Esophagus squamous epithelium (tissue), 4 donors: ENCODE measurements around the gene STMN3.

Experiments used
- CTCF ChIP-seq, 6 experiments: fragments of 450-650 bp in 4 of 6; fragments of 200-600 bp in 2 of 6; sonication (generic) in 2 of 6; IDR thresholded peaks; one replicate each; pipeline ENCODE4 v1.5.1; 2016 to 2019; ENCODE audit warnings: antibody characterized with exemption in 6 of 6, mild to moderate bottlenecking in 4 of 6, moderate library complexity in 4 of 6
- POLR2A ChIP-seq, 4 donors: fragments of 450-650 bp; IDR thresholded peaks; one replicate each; pipeline ENCODE4 v1.6.1; 2017; ENCODE audit warnings: antibody characterized with exemption in 4 of 4, mild to moderate bottlenecking in 4 of 4, moderate library complexity in 3 of 4

- TF ChIP-seq POLR2A (IDR thresholded peaks at IDR 0.05) (peak in 1 of 4 donors; percentile 52), CTCF (IDR thresholded peaks at IDR 0.05) (no peak)
Observed at GRCh38 chr20:63641146-63641791, 12.0 kb downstream of the STMN3 start.
